Activated CD4-positive, alpha-beta T cell treated with anti-CD3 and anti-CD28 coated beads, Interleukin-2, Interleukin-6, amounts not matched to agents 100 ng/mL and 50 ng/mL, durations not matched to agents 16 hours and 8 hours (primary cell): ENCODE results near the gene DOHH.
"Not testable (repeated sequence)": the region's sequence is repeated elsewhere in the genome, so short reads cannot be mapped to it uniquely, and the experiment has no call there.

Source experiments
- DNase-seq: peaks from one replicate; pipeline ENCODE4 v3.0.0-alpha.2; 2020

The DOHH gene

GRCh38 chr19:3534375-3535234 lies 34.1 kb upstream of the DOHH start:
- DNase-seq, result no peak

GRCh38 chr19:3533563-3534216 lies 33.2 kb upstream of the DOHH start:
- DNase-seq, result no peak

- DNase-seq, result no peak
Observed at GRCh38 chr19:3533033-3533432, 32.6 kb upstream of the DOHH start.

- DNase-seq, result no peak
Observed at GRCh38 chr19:3532154-3532786, 31.8 kb upstream of the DOHH start.

- DNase-seq, result no peak
Observed at GRCh38 chr19:3531716-3532115, 31.2 kb upstream of the DOHH start.

- no peak for DNase-seq
Observed at GRCh38 chr19:3530389-3530788, 29.9 kb upstream of the DOHH start.

- DNase-seq, result not testable (repeated sequence)
Observed at GRCh38 chr19:3529299-3529698, 28.8 kb upstream of the DOHH start.

GRCh38 chr19:3528539-3529211 lies 28.2 kb upstream of the DOHH start:
- no peak for DNase-seq

- DNase-seq, result no peak
Observed at GRCh38 chr19:3528080-3528479, 27.6 kb upstream of the DOHH start.

GRCh38 chr19:3527238-3527910 lies 26.9 kb upstream of the DOHH start:
- no peak for DNase-seq

- DNase-seq, result no peak
Observed at GRCh38 chr19:3526507-3527237, 26.2 kb upstream of the DOHH start.

- DNase-seq, result no peak
Observed at GRCh38 chr19:3524904-3525451, 24.5 kb upstream of the DOHH start.

- no peak for DNase-seq
Observed at GRCh38 chr19:3524078-3524842, 23.8 kb upstream of the DOHH start.

GRCh38 chr19:3523361-3524077 lies 23.0 kb upstream of the DOHH start:
- no peak for DNase-seq

GRCh38 chr19:3522421-3523360 lies 22.2 kb upstream of the DOHH start:
- DNase-seq, result no peak

- DNase-seq, result no peak
Observed at GRCh38 chr19:3521104-3521445, 20.6 kb upstream of the DOHH start.

GRCh38 chr19:3520166-3521103 lies 20.0 kb upstream of the DOHH start:
- no peak for DNase-seq

GRCh38 chr19:3519126-3519525 lies 18.7 kb upstream of the DOHH start:
- DNase-seq, result no peak
